Fibroblast of skin of abdomen (primary cell): ENCODE data around the gene ARPC1A.
A peak's percentile ranks its signal among the peaks of the same experiment; 100 is the strongest.
"Not testable (repeated sequence)": the region's sequence is repeated elsewhere in the genome, so short reads cannot be mapped to it uniquely, and the experiment has no call there.

Source experiments
- DNase-seq: peaks from one replicate; pipeline ENCODE4 v3.0.0-alpha.2; 2013

The ARPC1A gene

GRCh38 chr7:99322659-99323058 lies 3.0 kb upstream of the ARPC1A start:
- DNase-seq = not testable (repeated sequence)

GRCh38 chr7:99324559-99324958 lies 1.1 kb upstream of the ARPC1A start:
- no peak for DNase-seq

- no peak for DNase-seq
Observed at GRCh38 chr7:99325001-99325493, 651 bp upstream of the ARPC1A start.

- no peak for DNase-seq
Observed at GRCh38 chr7:99326408-99326782, 697 bp downstream of the ARPC1A start.

- DNase-seq = peak; percentile 82
Observed at GRCh38 chr7:99330314-99330961, 4.7 kb downstream of the ARPC1A start.

GRCh38 chr7:99331002-99331401 lies 5.3 kb downstream of the ARPC1A start:
- DNase-seq = no peak

- DNase-seq = no peak
Observed at GRCh38 chr7:99339595-99339994, 13.9 kb downstream of the ARPC1A start.

GRCh38 chr7:99340659-99341058 lies 15.0 kb downstream of the ARPC1A start:
- DNase-seq = no peak

GRCh38 chr7:99344061-99344647 lies 18.5 kb downstream of the ARPC1A start:
- DNase-seq = no peak

- DNase-seq = not testable (repeated sequence)
Observed at GRCh38 chr7:99350641-99351040, 24.9 kb downstream of the ARPC1A start.

GRCh38 chr7:99352247-99352646 lies 26.5 kb downstream of the ARPC1A start:
- DNase-seq = no peak

- DNase-seq = no peak
Observed at GRCh38 chr7:99355098-99355497, 29.4 kb downstream of the ARPC1A start.

GRCh38 chr7:99357701-99358490 lies 32.2 kb downstream of the ARPC1A start:
- DNase-seq = no peak

- DNase-seq = not testable (repeated sequence)
Observed at GRCh38 chr7:99358521-99358920, 32.8 kb downstream of the ARPC1A start.

- no peak for DNase-seq
Observed at GRCh38 chr7:99359465-99360154, 33.9 kb downstream of the ARPC1A start.

- DNase-seq = peak; percentile 64
Observed at GRCh38 chr7:99362801-99363200, 37.1 kb downstream of the ARPC1A start.

GRCh38 chr7:99363286-99363685 lies 37.6 kb downstream of the ARPC1A start:
- DNase-seq = no peak

GRCh38 chr7:99365318-99366141 lies 39.8 kb downstream of the ARPC1A start:
- DNase-seq = no peak

- DNase-seq = no peak
Observed at GRCh38 chr7:99366646-99367045, 40.9 kb downstream of the ARPC1A start.

GRCh38 chr7:99368750-99369389 lies 43.2 kb downstream of the ARPC1A start:
- DNase-seq = no peak

- peak; percentile 62 for DNase-seq
Observed at GRCh38 chr7:99369767-99370391, 44.2 kb downstream of the ARPC1A start.
